ENCODE results near the gene ELMO1.

ELMO1 gene

GRCh38 chr7:37342176-37342687 is 106.4 kb downstream of the ELMO1 start:
- no peak for DNase-seq

GRCh38 chr7:37341033-37341630 is 107.5 kb downstream of the ELMO1 start:
- no peak for DNase-seq

GRCh38 chr7:37338966-37339365 is 109.7 kb downstream of the ELMO1 start:
- no peak for DNase-seq

- no peak for DNase-seq
Measured at GRCh38 chr7:37337522-37337921, 111.1 kb downstream of the ELMO1 start.

GRCh38 chr7:37336259-37336658 is 112.4 kb downstream of the ELMO1 start:
- DNase-seq: peak; percentile 26

GRCh38 chr7:37333075-37333474 is 115.6 kb downstream of the ELMO1 start:
- DNase-seq: no peak

- no peak for DNase-seq
Measured at GRCh38 chr7:37332243-37333016, 116.2 kb downstream of the ELMO1 start.

GRCh38 chr7:37330775-37331174 is 117.9 kb downstream of the ELMO1 start:
- DNase-seq: no peak

GRCh38 chr7:37329940-37330339 is 118.7 kb downstream of the ELMO1 start:
- no peak for DNase-seq

GRCh38 chr7:37327288-37327687 is 121.4 kb downstream of the ELMO1 start:
- DNase-seq: no peak

GRCh38 chr7:37323966-37324365 is 124.7 kb downstream of the ELMO1 start:
- no peak for DNase-seq

GRCh38 chr7:37322831-37323230 is 125.8 kb downstream of the ELMO1 start:
- DNase-seq: no peak

GRCh38 chr7:37320848-37321468 is 127.7 kb downstream of the ELMO1 start:
- no peak for DNase-seq

- no peak for DNase-seq
Measured at GRCh38 chr7:37320140-37320847, 128.4 kb downstream of the ELMO1 start.

- DNase-seq: no peak
Measured at GRCh38 chr7:37318541-37318940, 130.1 kb downstream of the ELMO1 start.

GRCh38 chr7:37315772-37316715 is 132.6 kb downstream of the ELMO1 start:
- DNase-seq: no peak

GRCh38 chr7:37312608-37313007 is 136.1 kb downstream of the ELMO1 start:
- no peak for DNase-seq

GRCh38 chr7:37311355-37311754 is 137.3 kb downstream of the ELMO1 start:
- peak; percentile 34 for DNase-seq

- no peak for DNase-seq
Measured at GRCh38 chr7:37310327-37311080, 138.2 kb downstream of the ELMO1 start.

GRCh38 chr7:37309493-37309892 is 139.2 kb downstream of the ELMO1 start:
- no peak for DNase-seq

GRCh38 chr7:37304921-37305320 is 143.7 kb downstream of the ELMO1 start:
- DNase-seq: no peak
